HG03095 (cell line): ENCODE results near the gene CD72.
"Not testable (repeated sequence)": the region's sequence is repeated elsewhere in the genome, so short reads cannot be mapped to it uniquely, and the experiment has no call there.

Experiments used
- ATAC-seq: cut with Tn5 transposase; IDR thresholded peaks from one replicate; pipeline ENCODE4 v1.9.1; 2021; ENCODE audit warnings: moderate library complexity; ENCODE audit not compliant: unreplicated experiment

Gene CD72

GRCh38 chr9:35598866-35599590 lies 19.2 kb downstream of the CD72 start:
- ATAC-seq, result no peak

- ATAC-seq, result not testable (repeated sequence)
Observed at GRCh38 chr9:35596907-35597306, 21.3 kb downstream of the CD72 start.

- ATAC-seq, result no peak
Observed at GRCh38 chr9:35594471-35594870, 23.7 kb downstream of the CD72 start.

- no peak for ATAC-seq
Observed at GRCh38 chr9:35593581-35593980, 24.6 kb downstream of the CD72 start.

- not testable (repeated sequence) for ATAC-seq
Observed at GRCh38 chr9:35588506-35588905, 29.7 kb downstream of the CD72 start.

GRCh38 chr9:35584681-35585080 lies 33.5 kb downstream of the CD72 start:
- ATAC-seq, result not testable (repeated sequence)

GRCh38 chr9:35583521-35583920 lies 34.7 kb downstream of the CD72 start:
- not testable (repeated sequence) for ATAC-seq

GRCh38 chr9:35579659-35580227 lies 38.5 kb downstream of the CD72 start:
- not testable (repeated sequence) for ATAC-seq

- no peak for ATAC-seq
Observed at GRCh38 chr9:35579130-35579529, 39.1 kb downstream of the CD72 start.

- ATAC-seq, result no peak
Observed at GRCh38 chr9:35577486-35577885, 40.7 kb downstream of the CD72 start.

- ATAC-seq, result no peak
Observed at GRCh38 chr9:35575478-35575877, 42.7 kb downstream of the CD72 start.

GRCh38 chr9:35574578-35575122 lies 43.6 kb downstream of the CD72 start:
- ATAC-seq, result no peak

GRCh38 chr9:35570709-35571504 lies 47.3 kb downstream of the CD72 start:
- ATAC-seq, result no peak

- ATAC-seq, result peak; percentile 81
Observed at GRCh38 chr9:35569206-35569605, 49.0 kb downstream of the CD72 start.

GRCh38 chr9:35568196-35568595 lies 50.0 kb downstream of the CD72 start:
- no peak for ATAC-seq

- ATAC-seq, result no peak
Observed at GRCh38 chr9:35566417-35566816, 51.8 kb downstream of the CD72 start.

GRCh38 chr9:35564658-35565061 lies 53.6 kb downstream of the CD72 start:
- no peak for ATAC-seq

- ATAC-seq, result no peak
Observed at GRCh38 chr9:35563791-35564197, 54.4 kb downstream of the CD72 start.

GRCh38 chr9:35562895-35563780 lies 55.1 kb downstream of the CD72 start:
- ATAC-seq, result no peak

- no peak for ATAC-seq
Observed at GRCh38 chr9:35561468-35562261, 56.5 kb downstream of the CD72 start.
